Measurements from ENCODE around the gene OSMR.

Gene OSMR

GRCh38 chr5:38871058-38871605 is 25.3 kb downstream of the OSMR start:
- DNase-seq (ENCODE audit: low read depth in 2 of 2), result no peak

DNA sequence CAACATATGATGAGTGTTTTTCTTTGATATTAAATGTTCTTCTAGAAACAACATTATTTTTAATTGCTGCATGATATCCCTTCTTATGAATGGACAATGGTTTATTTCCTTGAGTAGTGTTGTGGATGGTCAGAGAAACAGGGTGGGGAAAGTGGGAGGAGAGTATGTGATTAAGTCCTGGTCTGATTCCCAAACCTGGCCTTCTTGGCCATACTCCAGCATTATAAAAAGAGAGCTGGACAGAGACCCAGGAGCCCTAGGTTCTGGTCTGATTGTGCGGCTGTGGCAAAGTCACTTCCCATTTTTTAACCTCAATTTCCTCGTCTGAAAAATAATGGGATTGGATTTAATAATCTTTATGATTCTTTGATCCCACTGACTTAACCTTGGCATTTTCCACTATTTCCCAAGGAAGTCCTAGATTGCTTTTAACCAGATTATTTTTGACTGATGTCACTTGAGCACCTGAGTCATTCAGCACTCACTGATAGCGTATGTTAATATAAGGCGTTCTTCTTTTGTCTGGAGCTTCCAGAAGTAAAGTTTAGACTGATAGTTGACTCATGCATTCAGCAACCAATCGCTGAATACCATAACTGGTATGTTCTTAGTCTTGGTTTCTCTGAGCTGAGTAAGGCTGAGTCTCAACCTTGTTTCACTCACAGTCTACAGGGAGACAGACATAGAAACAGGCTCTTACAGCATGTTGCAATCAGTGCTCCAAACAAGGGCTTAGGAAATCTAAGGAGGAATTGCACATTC is 26.2 kb downstream of the OSMR start:
- no peak for DNase-seq (ENCODE audit: low read depth in 2 of 2)

- no peak for DNase-seq (ENCODE audit: low read depth in 2 of 2)
These were observed 27.0 kb downstream of the OSMR start for GRCh38 chr5:38872826-38873225.

GRCh38 chr5:38874948-38875456 is 29.2 kb downstream of the OSMR start:
- DNase-seq (ENCODE audit: low read depth in 2 of 2), result no peak

DNA sequence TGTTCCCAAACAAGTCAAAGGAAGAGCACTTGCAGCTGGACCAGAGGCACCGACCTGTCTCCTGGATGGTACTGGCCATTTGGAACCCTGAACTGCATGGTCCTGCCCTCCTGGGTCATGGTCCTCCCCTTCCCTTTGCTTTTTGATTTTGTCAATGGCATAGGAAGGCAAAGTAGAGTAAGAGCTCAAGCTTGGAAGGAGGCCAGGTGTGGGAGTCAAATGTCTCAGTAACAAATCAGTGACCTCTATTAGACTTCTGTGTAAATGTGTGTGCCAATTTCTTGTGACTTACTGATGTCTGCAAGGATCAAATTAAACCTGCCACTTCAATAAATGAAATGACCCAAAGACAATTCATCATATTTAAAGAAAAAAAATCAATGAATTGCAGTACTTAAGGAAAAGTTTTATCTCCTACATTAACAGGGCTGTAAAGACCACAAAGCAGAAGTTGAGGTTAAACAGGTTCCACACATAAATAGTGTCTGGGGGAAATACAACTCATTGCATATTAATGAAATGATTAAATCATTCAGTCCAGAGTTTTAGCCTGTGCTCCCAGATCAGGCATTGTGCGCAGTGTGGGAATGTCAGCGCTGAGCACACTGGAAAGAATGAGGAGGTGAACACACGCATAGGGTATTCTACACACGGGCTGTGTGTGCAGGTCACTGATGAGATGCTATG is 32.7 kb downstream of the OSMR start:
- DNase-seq (ENCODE audit: low read depth in 2 of 2), result no peak

DNA sequence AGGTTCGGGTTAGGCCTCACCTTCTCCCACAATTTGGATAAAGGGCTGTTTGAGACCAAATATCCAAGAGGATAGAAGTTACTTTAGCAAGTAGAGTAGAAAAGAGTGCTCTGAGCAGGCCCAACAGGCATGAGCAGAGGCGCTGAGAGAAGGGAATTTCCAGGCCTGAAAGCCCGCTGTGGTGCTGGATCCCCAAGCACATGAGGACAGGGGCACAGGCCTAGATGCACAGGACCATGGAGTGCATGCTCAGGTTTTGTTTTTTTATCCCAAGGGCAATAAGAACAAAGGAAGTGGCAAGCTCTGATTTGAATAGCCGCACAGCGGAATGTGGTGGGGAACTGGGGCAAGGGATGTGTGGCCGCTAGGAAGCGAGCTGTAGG is 33.3 kb downstream of the OSMR start:
- no peak for DNase-seq (ENCODE audit: low read depth in 2 of 2)

DNA sequence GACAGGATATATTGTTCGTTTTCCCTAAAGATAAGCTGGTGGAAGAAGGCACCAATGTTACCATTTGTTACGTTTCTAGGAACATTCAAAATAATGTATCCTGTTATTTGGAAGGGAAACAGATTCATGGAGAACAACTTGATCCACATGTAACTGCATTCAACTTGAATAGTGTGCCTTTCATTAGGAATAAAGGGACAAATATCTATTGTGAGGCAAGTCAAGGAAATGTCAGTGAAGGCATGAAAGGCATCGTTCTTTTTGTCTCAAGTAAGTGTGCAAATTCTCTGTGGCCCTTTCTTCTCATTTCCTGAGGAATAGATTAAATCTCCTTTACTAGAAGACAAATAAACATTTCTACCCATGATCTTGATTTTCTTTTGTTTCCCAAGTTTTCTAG is 38.0 kb downstream of the OSMR start:
- DNase-seq (ENCODE audit: low read depth in 2 of 2), result no peak

GRCh38 chr5:38885208-38885607 is 39.4 kb downstream of the OSMR start:
- DNase-seq (ENCODE audit: low read depth in 2 of 2), result no peak

GRCh38 chr5:38888041-38888440 is 42.2 kb downstream of the OSMR start:
- no peak for DNase-seq (ENCODE audit: low read depth in 2 of 2)

- no peak for DNase-seq (ENCODE audit: low read depth in 2 of 2)
These were observed 43.6 kb downstream of the OSMR start for GRCh38 chr5:38889424-38889823.

DNA sequence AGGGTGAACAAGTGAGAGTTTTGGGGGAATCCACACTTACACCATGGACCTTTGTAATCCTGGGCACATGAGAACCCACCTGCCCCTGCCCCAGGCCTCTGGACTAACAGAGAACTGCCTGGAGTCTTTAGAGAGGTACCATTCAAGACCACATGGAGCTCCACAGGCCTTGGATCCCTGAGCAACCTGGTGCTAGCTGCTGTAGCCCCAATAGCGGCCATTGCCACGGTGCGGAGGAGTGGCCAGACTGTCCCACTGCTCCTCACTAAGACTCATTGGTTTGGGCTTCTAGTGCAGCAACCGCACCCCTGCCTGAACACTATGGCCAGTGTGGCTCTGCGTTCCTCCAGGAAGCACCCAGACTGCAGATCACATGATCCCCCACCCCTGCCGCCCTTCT is 45.8 kb downstream of the OSMR start:
- no peak for DNase-seq (ENCODE audit: low read depth in 2 of 2)

- no peak for DNase-seq (ENCODE audit: low read depth in 2 of 2)
These were observed 46.6 kb downstream of the OSMR start for GRCh38 chr5:38892363-38892762.

DNA sequence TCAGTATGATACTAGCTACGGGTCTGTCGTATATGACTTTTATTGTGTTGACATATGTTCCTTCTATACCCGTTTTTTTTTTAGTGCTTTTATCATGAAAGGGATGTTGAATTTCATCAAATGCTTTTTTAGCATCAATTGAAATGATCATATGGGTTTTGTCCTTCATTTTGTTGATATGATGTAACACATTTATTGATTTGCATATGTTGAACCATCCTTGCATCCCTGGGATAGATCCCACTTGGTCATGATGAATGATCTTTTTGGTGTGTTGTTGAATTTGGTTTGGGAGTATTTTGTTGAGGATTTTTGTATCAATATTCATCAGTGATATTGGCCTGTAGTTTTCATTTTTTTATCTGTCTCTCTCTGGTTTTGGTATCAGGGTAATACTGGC is 50.9 kb downstream of the OSMR start:
- DNase-seq (ENCODE audit: low read depth in 2 of 2), result no peak

DNA sequence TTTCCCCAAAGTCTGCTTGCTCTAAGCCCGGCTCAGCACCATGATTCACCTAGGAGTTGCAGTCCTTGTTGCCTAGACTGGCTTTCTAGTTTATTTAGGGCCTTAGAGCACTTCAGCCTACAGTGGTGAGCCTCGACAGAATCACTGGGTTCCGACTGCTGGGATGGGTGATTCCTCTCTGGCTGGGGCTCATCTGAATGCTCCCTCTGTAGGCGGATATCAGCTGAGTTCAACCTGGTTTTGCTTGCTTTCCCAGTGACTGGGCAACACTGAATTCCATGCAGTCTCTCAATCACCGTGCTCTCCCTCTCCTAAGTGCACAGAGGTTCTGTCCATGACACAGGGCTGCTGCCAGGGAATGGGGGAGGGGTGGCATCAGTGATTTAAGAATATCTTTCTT is 54.1 kb downstream of the OSMR start:
- no peak for DNase-seq (ENCODE audit: low read depth in 2 of 2)

GRCh38 chr5:38905516-38905915 is 59.7 kb downstream of the OSMR start:
- no peak for DNase-seq (ENCODE audit: low read depth in 2 of 2)

DNA sequence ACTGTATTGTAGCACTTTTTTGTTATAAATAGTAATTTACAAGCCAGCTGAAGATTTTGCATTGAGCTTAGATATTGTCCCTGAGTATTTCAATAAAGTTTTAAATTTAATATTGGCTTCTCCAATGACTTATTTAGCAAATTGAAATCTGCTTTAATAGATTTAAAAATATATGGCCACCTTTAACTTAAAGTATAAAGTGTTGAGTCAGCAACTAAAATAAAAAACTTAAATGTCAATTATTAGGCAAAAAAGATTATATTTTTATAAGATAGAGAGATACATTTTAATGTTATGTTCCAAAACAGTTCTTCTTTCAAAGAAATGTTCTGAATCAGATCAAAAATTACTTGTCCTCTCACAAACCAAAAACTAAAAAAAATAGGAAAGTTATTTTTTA is 60.7 kb downstream of the OSMR start:
- DNase-seq (ENCODE audit: low read depth in 2 of 2), result no peak

GRCh38 chr5:38911933-38912332 is 66.1 kb downstream of the OSMR start:
- no peak for DNase-seq (ENCODE audit: low read depth in 2 of 2)

DNA sequence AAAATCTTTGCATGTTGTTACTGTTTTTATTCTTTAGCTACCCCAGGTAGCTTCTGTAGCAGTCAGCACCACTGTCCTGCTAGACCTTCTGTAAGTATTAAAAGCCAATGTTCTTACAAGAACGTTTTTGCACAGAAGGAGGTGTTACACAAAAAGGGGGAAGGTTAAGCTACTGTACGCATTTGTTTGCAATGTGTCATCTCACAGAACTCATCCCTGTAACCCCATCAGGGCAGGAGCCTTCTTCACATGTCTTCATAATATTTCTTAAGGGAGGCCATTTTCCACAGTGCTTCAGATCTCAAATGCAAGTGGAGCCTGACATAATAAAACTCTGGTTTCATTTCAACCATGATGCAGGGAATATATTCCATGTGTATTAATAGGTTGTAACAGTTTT is 67.9 kb downstream of the OSMR start:
- DNase-seq (ENCODE audit: low read depth in 2 of 2), result no peak

- DNase-seq (ENCODE audit: low read depth in 2 of 2), result no peak
These were observed 71.0 kb downstream of the OSMR start for GRCh38 chr5:38916802-38917201.

DNA sequence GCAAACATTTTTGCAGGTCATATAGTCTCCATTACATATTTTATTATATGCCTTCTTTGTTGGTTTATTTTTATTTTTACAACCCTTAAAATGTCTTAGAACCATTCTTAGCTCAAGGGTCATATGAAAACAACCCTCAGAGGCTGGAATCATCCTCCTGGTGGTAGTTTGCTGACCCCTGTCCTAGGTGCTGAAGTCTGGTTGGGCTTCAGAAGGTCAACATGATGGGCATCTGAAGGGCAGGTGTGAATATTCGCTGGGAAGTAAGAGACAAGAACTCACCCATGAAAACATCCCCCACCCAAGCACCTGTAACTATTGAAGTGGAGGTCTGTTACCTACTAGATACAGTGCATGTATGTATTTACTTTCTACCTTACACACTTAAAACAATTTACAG is 75.4 kb downstream of the OSMR start:
- no peak for DNase-seq (ENCODE audit: low read depth in 2 of 2)

- DNase-seq (ENCODE audit: low read depth in 2 of 2), result no peak
These were observed 76.4 kb downstream of the OSMR start for GRCh38 chr5:38922199-38922598.

GRCh38 chr5:38923661-38924451 is 78.0 kb downstream of the OSMR start:
- DNase-seq (ENCODE audit: low read depth in 2 of 2), result no peak
